Thoracic aorta (tissue), 2 donors: ENCODE measurements around the gene TUBB2B. TPM values are rescaled to one million over a fixed set of nuclear protein-coding genes. Genes with fewer than 3 reads are reported as not detected.

ENCODE experiments used
- ATAC-seq: fragments of 150-250 bp; one replicate; pipeline ENCODE4 v1.8.0; 2017; ENCODE audit warnings: low read depth; ENCODE audit not compliant: insufficient number of reproducible peaks, low FRiP score
- DNase-seq: peaks from one replicate; pipeline ENCODE4 v3.0.0-alpha.2; 2020; ENCODE audit warnings: low spot score
- H3K27ac ChIP-seq, 2 donors: fragments of 200-600 bp; sonication (generic); 1 replicate in 1 of 2; 2 replicates in 1 of 2; pipeline ENCODE4 v1.5.1; 2016; ENCODE audit warnings: mild to moderate bottlenecking in 2 of 2, moderate library complexity in 2 of 2
- H3K27me3 ChIP-seq: fragments of 200-600 bp; sonication (generic); replicated peaks from 2 replicates; pipeline ENCODE4 v1.6.0; 2016; ENCODE audit warnings: mild to moderate bottlenecking; ENCODE audit not compliant: insufficient read depth
- H3K36me3 ChIP-seq: fragments of 200-600 bp; sonication (generic); one replicate; pipeline ENCODE4 v1.5.1; 2016
- H3K4me1 ChIP-seq, 2 donors: fragments of 200-600 bp; sonication (generic); 1 replicate in 1 of 2; 2 replicates in 1 of 2; pipeline versions ENCODE4 v1.5.1 to v1.6.0; 2016; ENCODE audit warnings: low read depth in 2 of 2, mild to moderate bottlenecking in 1 of 2; ENCODE audit not compliant: control insufficient read depth in 1 of 2
- H3K4me3 ChIP-seq: fragments of 200-600 bp; sonication (generic); 2 replicates; pipeline ENCODE4 v1.5.1; 2016; ENCODE audit warnings: mild to moderate bottlenecking
- H3K9me3 ChIP-seq: fragments of 200-600 bp; sonication (generic); 2 replicates; pipeline ENCODE4 v1.5.1; 2016
- total RNA-seq, 2 donors: library from RNA; depleted of rRNA; stranded (reverse); fragments of >200 nt; gene quantifications; one replicate each; pipeline versions ENCODE4 v1.1.0 to v1.2.3, GENCODE V29; 2016
- TF ChIP-seq, protein P1 (sequence below): fragments of 200-600 bp; sonication (generic); IDR thresholded peaks from one replicate; pipeline ENCODE4 v1.5.1; 2019; ENCODE audit warnings: antibody characterized with exemption

The TUBB2B gene
- total RNA-seq, 2 donors from 2014 or later, result 1.8 to 3.2 TPM

DNA sequence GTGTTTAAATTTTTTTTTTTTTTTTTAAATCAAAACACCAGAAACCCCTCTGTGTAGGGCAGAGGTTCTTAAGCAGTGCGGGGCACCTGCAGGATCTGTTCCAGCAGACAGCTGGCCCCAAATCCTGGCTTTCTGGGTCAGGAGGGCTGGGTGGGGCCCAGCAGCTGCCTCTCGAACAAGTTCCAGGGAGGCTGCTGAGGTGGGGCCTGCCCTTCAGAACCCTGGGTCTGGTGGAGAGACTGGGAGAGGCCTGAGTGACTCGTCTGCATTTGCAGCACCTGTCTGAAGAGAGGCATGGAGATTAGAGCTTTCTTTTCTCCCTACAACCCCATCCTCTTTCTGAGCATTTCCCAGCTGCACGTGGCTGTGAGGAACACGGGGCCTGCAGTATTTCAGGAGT is 39.7 kb upstream of the TUBB2B start:
- ATAC-seq (no peak), DNase-seq (no peak)
- Histone ChIP-seq H3K4me1 (no peaks in the 10 kb centered on the region), H3K9me3 (no peaks in the 10 kb centered on the region), H3K27ac (no peak overlapping the region), H3K4me3 (no peak overlapping the region), H3K36me3 (peaks cover 19% of the 10 kb centered on the region), H3K27me3 (no peaks in the 10 kb centered on the region)
- TF ChIP-seq, protein P1, sequence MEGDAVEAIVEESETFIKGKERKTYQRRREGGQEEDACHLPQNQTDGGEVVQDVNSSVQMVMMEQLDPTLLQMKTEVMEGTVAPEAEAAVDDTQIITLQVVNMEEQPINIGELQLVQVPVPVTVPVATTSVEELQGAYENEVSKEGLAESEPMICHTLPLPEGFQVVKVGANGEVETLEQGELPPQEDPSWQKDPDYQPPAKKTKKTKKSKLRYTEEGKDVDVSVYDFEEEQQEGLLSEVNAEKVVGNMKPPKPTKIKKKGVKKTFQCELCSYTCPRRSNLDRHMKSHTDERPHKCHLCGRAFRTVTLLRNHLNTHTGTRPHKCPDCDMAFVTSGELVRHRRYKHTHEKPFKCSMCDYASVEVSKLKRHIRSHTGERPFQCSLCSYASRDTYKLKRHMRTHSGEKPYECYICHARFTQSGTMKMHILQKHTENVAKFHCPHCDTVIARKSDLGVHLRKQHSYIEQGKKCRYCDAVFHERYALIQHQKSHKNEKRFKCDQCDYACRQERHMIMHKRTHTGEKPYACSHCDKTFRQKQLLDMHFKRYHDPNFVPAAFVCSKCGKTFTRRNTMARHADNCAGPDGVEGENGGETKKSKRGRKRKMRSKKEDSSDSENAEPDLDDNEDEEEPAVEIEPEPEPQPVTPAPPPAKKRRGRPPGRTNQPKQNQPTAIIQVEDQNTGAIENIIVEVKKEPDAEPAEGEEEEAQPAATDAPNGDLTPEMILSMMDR, result no peak

DNA sequence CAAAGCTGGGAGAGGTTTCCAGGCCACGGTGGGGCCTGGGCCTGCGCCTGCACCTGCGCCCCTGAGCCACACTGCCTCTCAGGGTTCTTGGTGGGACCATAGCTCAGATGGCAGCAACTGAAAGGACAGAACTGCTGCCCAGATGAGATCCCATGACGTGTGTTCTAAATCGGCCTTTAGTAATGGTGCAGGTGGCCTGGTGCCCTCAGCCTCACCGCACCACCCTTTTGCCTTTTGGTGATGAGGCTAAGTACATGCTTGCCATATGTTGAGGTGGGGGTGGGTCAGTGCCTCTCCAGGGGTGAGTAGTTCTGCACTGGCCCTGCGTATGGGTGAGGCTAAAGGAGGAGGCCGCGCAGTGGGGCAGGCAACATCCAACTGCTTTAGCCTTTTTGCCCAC is 38.7 kb upstream of the TUBB2B start:
- no peaks in the 10 kb centered on the region for H3K27me3 ChIP-seq
- ATAC-seq (no peak), DNase-seq (no peak)
- H3K36me3 ChIP-seq, result peaks cover 12% of the 10 kb centered on the region
- H3K27ac ChIP-seq, result no peak overlapping the region
- H3K4me1 ChIP-seq, result peaks cover 0 to 10% of the 10 kb centered on the region in 2 donors
- H3K9me3 ChIP-seq, result no peaks in the 10 kb centered on the region
- TF ChIP-seq, protein P1, result no peak
- H3K4me3 ChIP-seq, result no peak overlapping the region

DNA sequence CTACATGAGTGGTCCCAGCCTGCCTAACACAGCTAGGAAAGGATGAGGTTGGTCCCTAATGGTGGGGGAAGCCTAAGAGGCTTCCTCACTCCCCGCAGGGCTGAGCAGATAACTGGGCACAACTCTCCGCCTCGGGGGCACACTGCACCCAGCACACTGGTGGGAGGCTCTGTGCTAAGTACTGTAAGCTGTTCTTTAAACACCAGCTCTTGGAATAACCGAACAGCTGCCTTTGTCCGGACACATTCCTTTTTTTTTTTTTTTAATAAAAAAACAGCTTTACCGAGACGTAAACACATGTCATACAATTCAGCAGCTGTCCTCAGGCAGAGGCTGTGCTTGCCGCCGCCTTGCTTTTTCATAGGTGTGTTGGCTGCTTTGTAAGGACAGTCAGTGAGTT is 38.2 kb upstream of the TUBB2B start:
- ATAC-seq, result no peak
- TF ChIP-seq, protein P1, result no peak
- Histone ChIP-seq H3K4me3 (no peak overlapping the region), H3K9me3 (no peaks in the 10 kb centered on the region), H3K36me3 (peaks cover 12% of the 10 kb centered on the region), H3K4me1 (peaks cover 0 to 15% of the 10 kb centered on the region in 2 donors), H3K27ac (no peak overlapping the region), H3K27me3 (no peaks in the 10 kb centered on the region)
- no peak for DNase-seq

DNA sequence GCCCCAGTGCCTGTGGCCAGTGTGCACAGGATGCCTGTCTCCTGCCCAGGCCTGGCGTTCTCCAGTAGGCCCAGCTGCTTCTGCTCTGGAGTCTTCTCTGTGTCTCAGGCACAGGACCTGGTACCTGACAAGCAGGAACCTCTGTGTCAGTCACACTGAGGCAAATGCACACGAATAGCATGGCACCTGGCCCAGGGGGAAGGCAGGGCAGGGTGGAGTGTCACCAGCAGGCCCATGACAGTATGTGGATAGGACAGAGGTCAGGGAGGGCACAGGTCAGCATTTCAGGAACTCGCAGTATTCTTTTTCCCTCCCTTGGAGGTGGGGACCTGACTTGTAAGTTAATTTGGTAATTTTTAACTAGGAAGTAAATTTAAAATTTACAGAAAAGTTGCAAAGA is 36.9 kb upstream of the TUBB2B start:
- Histone ChIP-seq H3K27me3 (no peaks in the 10 kb centered on the region), H3K4me3 (no peak overlapping the region), H3K4me1 (peaks cover 3 to 24% of the 10 kb centered on the region in 2 donors), H3K9me3 (no peaks in the 10 kb centered on the region), H3K27ac (no peak overlapping the region), H3K36me3 (peaks cover 12% of the 10 kb centered on the region)
- ATAC-seq (no peak), DNase-seq (no peak)
- TF ChIP-seq, protein P1, result no peak

DNA sequence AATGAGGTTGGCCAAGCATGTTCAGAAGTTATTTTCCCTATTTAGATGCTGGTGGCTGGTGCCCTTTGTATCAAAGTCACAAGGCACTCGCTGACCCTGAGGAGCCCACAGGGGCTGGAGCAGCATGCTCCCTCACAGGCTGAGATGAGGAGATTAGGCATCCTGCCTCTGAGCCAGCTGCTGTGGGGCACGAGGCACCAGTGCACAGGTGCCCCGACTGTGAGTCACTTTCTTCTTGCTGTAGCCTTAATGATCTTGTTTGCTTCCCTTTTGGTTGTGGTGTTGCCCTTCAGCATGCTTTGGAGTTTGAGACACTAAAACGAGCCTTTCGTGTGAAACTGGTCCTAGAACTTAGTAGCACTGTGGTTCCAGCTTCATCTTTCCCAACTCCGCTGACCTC is 35.6 kb upstream of the TUBB2B start:
- peaks cover 7 to 28% of the 10 kb centered on the region in 2 donors for H3K4me1 ChIP-seq
- H3K36me3 ChIP-seq, result peaks cover 9% of the 10 kb centered on the region
- TF ChIP-seq, protein P1, result no peak
- no peak for DNase-seq
- no peak overlapping the region for H3K27ac ChIP-seq
- H3K9me3 ChIP-seq, result no peaks in the 10 kb centered on the region
- no peak overlapping the region for H3K4me3 ChIP-seq
- no peak for ATAC-seq
- H3K27me3 ChIP-seq, result no peaks in the 10 kb centered on the region
